ENCODE results near the gene MAB21L1. TPM values are rescaled to one million over a fixed set of nuclear protein-coding genes. Genes with fewer than 3 reads are reported as not detected.

The MAB21L1 gene
- total RNA-seq, 2 experiments from 2014 or later, result 0.06 TPM; not detected in 1

DNA sequence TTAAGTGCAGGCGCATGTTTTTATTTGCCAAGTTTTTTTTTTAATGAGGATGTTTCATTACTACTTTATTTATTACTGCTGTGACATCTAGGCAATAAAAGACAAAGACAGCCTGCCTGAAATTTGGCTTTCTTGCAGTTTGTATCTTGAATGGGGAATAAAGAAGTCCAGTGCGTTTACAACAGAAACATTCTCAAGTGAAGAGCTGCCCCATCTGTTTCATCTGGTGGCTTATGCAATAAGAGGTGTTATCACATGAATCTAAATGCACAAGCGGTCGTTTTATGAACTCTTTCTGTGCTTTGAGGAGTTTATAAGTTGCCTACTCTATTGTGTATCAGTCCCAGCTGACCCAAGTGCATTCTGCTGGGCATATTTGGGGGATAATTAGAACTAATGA, 12.6 kb upstream of the MAB21L1 start:
- H3K27me3 Mint-ChIP-seq, result no peaks in the 10 kb centered on the region
- no peak overlapping the region for H3K4me3 Mint-ChIP-seq
- no peaks in the 10 kb centered on the region for H3K9me3 Mint-ChIP-seq
- no peak for DNase-seq
- no peak overlapping the region for H3K27ac Mint-ChIP-seq
- H3K4me1 Mint-ChIP-seq, result no peaks in the 10 kb centered on the region
- H3K36me3 Mint-ChIP-seq, result no peaks in the 10 kb centered on the region

DNA sequence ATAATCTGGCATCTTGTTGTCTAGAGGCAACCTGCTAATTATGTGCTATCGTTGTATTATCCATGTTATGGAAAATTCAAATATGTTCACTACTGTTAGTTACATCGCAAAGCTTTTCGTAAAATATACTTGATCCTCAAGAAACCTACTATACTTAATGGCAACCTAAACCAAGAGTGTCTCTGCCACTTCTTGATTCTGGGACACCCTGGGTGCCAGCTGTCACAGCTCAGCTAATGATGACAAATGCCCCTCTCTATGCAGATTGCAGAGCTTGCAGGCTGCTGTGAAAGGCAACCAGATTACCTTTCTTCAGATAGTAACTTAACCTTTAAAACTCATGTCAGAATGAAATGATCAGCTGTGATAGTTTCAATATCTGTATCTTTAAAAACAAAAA, 8.9 kb upstream of the MAB21L1 start:
- Mint-ChIP-seq H3K4me1 (no peaks in the 10 kb centered on the region), H3K27ac (no peak overlapping the region)

DNA sequence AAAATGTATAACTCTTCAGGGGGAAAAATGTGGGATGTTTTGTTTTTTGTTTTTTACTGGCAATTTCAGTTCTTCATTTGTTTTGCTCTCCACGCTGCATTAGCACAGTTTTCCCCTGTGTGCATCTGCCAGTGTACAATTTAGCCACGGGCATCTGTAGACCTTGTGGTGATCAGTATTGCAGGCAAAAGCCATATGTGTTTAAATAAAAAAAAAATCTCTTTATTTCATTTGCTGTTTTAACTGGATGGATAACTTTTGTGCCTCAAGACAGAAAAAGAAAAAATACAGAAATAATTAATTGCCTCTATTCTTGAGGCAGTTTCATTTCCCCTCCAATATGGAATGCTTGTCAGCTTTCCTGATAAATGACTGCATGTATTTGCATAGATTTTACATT, 7.9 kb upstream of the MAB21L1 start:
- no peak overlapping the region for H3K4me3 Mint-ChIP-seq
- no peaks in the 10 kb centered on the region for H3K36me3 Mint-ChIP-seq
- DNase-seq, result no peak
- H3K4me1 Mint-ChIP-seq, result no peaks in the 10 kb centered on the region
- no peaks in the 10 kb centered on the region for H3K9me3 Mint-ChIP-seq
- no peak overlapping the region for H3K27ac Mint-ChIP-seq
- peaks cover 6% of the 10 kb centered on the region for H3K27me3 Mint-ChIP-seq

More for the DNA sequence above, 8.9 kb upstream of the MAB21L1 start:
- Mint-ChIP-seq H3K27me3 (peaks cover 2% of the 10 kb centered on the region), H3K36me3 (no peaks in the 10 kb centered on the region), H3K9me3 (no peaks in the 10 kb centered on the region), H3K4me3 (no peak overlapping the region)
- DNase-seq, result no peak

DNA sequence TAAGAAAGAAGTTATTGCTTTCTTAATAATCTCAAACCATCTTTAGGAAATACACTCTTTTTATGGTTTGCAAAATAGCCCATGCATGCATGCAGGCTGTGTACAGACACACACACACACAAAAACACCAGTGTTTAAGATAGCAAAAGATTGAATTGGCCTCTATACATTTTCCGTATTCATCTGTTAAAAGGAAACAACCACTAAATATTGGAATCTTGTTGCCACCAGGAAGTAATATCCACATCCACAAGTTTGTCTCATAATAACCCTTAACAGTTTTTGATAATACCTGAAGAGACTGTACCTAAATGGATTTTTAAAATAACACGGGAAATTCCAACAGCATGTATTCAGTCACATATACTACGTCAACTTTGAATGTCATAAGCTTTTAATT, 7.3 kb upstream of the MAB21L1 start:
- H3K4me3 Mint-ChIP-seq, result no peak overlapping the region
- H3K36me3 Mint-ChIP-seq, result no peaks in the 10 kb centered on the region
- no peak overlapping the region for H3K27ac Mint-ChIP-seq
- no peak for DNase-seq
- no peaks in the 10 kb centered on the region for H3K9me3 Mint-ChIP-seq
- no peaks in the 10 kb centered on the region for H3K4me1 Mint-ChIP-seq
- H3K27me3 Mint-ChIP-seq, result peaks cover 12% of the 10 kb centered on the region

DNA sequence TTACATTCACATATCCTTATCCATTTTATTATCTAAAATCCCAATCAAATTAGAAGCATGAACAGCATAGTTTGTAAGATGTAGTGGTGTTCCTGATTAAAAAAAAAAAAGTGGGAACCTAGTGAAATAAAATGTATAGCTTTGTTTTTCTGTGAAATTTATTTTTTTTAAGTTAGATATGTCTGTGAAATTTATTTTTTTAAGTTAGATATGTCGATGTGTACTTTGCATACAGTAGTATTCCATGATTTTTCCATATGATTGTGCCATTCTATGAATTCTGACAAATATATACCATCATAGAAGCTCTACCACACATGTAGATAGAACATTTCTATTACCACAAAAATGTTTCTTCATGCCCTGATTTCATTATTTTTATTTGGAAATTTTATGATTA, 6.0 kb upstream of the MAB21L1 start:
- Mint-ChIP-seq H3K4me3 (no peak overlapping the region), H3K36me3 (no peaks in the 10 kb centered on the region), H3K9me3 (no peaks in the 10 kb centered on the region), H3K27ac (no peak overlapping the region), H3K27me3 (peaks cover 24% of the 10 kb centered on the region), H3K4me1 (peaks cover 6% of the 10 kb centered on the region)
- DNase-seq, result no peak

DNA sequence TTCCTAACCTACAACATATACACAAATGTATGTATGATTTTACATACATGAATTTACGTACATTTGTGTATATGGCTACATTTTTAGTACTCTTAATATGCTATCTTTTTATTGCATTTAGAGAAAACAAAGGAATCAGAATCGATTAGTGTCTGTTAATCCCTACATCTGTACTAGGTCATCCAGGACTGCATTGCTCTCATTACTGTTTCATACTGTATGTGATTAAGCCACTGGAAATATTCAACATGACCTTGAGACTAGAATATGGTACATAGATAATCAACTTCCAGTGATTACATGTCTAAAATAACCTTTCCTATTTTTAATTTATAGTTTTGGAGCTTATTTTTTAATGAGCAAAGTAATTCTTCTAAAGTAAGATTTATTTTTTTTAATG, 5.3 kb upstream of the MAB21L1 start:
- no peak overlapping the region for H3K4me3 Mint-ChIP-seq
- DNase-seq, result no peak
- peaks cover 12% of the 10 kb centered on the region for H3K4me1 Mint-ChIP-seq
- peaks cover 32% of the 10 kb centered on the region for H3K27me3 Mint-ChIP-seq
- H3K36me3 Mint-ChIP-seq, result no peaks in the 10 kb centered on the region
- no peaks in the 10 kb centered on the region for H3K9me3 Mint-ChIP-seq
- H3K27ac Mint-ChIP-seq, result no peak overlapping the region

DNA sequence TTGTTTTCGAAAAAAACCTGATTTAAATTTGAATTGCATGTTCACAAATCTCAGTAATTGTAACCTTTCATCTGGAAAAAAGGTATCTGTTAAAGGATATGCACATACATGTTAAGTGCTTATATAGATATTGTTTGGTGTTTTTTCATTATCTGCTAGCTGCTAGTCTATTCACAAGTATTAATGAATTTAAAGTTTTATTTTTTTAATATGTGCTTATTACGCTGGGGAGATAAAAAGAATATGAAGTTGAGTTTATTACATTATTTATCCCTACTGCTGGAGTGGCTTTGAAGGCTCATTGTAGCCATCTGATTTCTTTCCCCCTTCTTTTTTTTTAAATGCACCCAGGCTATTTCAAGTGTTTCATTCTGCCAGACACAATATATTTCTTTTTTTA, 3.9 kb upstream of the MAB21L1 start:
- Mint-ChIP-seq H3K27me3 (peaks cover 46% of the 10 kb centered on the region), H3K9me3 (no peaks in the 10 kb centered on the region), H3K36me3 (no peaks in the 10 kb centered on the region), H3K4me3 (no peak overlapping the region), H3K27ac (no peak overlapping the region), H3K4me1 (peaks cover 26% of the 10 kb centered on the region)
- DNase-seq, result no peak

DNA sequence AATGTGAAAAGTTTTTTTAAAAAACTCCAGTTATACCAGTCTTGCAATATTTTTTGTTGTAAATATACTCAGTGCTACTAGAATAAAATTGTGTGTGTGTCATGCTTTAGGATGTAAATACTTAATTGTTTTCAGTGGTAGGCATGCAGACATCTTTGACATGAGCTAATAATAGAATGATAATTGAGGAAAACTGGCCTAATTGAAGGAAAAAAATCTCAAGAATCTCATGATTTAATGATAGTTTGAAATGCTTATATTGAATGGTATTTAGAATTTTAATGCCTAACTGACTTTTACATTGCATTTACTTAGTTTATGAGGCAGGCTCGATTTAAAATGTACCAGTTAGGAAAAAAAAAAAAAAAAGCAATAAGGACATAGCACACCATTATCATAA, 3.2 kb upstream of the MAB21L1 start:
- Mint-ChIP-seq H3K9me3 (no peaks in the 10 kb centered on the region), H3K36me3 (no peaks in the 10 kb centered on the region), H3K4me1 (peaks cover 33% of the 10 kb centered on the region), H3K27ac (no peak overlapping the region), H3K27me3 (peaks cover 52% of the 10 kb centered on the region), H3K4me3 (no peak overlapping the region)
- no peak for DNase-seq

DNA sequence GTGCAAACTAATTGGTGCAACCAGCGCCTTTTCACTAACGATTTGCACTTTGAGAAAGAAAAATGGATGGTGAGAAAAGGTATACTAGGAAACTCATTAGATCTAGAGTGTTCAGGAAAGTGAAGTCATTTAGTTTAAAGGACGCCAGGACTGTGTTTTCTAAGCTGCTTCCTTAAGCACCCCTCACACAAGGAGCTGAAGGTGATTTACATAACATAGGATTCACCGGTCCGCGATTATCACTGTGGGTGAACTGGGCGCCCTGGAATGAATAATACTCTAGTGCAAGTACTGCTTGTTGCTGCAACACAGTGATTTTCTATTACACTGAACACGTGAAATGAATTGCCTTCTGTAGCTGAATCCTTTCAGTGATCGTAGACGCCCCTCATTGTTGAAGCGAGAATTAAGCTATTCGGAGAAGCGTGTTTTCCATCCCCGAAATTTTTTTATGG, 2.6 kb upstream of the MAB21L1 start:
- DNase-seq, result no peak
- H3K27me3 Mint-ChIP-seq, result peaks cover 57% of the 10 kb centered on the region
- H3K36me3 Mint-ChIP-seq, result no peaks in the 10 kb centered on the region
- H3K9me3 Mint-ChIP-seq, result no peaks in the 10 kb centered on the region
- no peak overlapping the region for H3K4me3 Mint-ChIP-seq
- H3K27ac Mint-ChIP-seq, result no peak overlapping the region
- H3K4me1 Mint-ChIP-seq, result peaks cover 35% of the 10 kb centered on the region

DNA sequence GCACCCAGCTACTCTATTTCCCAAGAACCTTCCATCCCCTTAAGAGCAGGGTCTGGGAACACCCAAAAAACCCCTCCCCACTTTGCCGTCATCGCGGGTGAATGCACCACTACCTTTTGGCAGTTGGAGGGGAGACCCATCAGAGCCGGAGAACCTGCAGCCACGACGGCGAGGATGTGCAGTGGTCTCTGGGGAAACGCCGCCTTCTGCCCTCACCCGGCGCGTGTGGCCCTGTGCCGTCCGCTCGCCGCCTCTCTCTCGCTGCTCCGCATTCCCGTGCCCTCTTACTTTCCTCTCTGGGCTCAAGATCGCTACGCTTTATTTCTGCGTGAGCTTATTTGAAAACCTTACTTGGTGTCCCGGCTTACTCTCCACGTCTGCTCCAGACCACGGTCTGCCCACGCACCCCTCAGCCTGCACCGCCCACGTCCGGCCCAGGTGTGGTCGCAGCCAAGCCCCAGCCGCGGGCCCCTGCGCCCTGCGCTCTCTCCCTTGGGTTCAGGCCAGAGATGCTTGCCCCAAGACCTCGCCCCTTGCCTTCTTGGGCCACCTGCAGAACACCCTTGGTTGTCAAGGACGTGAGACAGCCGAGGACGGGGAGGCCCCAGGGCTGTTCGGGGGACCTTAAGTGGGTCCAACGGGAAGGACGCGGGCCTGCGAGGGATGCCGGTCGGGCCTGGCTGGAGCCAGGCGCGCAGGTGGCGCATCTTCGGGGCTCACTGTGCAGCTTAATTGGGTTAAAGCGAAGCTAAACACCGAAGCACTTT, 2.0 kb upstream of the MAB21L1 start:
- no peak for DNase-seq
- no peaks in the 10 kb centered on the region for H3K9me3 Mint-ChIP-seq
- H3K36me3 Mint-ChIP-seq, result no peaks in the 10 kb centered on the region
- no peak overlapping the region for H3K27ac Mint-ChIP-seq
- H3K4me3 Mint-ChIP-seq, result peak overlapping the region; percentile 42
- H3K4me1 Mint-ChIP-seq, result peaks cover 35% of the 10 kb centered on the region
- H3K27me3 Mint-ChIP-seq, result peaks cover 63% of the 10 kb centered on the region

DNA sequence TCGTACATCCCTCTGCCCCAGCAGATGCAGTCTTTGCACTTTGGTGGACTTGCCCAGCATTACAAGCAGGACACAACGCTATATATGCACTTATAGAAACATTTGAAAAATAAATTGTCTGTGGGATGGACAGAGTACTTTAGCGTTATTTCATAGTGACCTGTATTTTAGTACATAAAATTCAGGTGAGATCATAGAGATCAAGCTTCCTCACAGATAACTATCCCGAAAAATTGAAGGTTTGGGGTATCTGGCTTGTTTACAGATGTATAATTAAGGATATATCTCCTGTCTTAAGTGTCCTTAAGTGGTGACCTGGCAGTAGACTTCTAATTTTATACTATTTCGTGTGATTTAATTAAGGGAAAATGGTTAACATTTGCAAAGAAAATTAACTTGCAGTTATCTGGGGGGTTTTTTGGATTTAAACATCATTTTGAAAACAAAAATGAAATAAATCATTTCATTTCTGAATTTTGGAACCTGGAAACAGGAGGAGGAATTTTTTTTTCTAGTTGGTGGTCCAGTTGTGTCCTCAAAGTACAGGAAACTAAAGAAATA, 977 bp upstream of the MAB21L1 start:
- no peaks in the 10 kb centered on the region for H3K9me3 Mint-ChIP-seq
- H3K27ac Mint-ChIP-seq, result no peak overlapping the region
- H3K27me3 Mint-ChIP-seq, result peaks cover 69% of the 10 kb centered on the region
- DNase-seq, result no peak
- no peak overlapping the region for H3K4me3 Mint-ChIP-seq
- H3K4me1 Mint-ChIP-seq, result peaks cover 35% of the 10 kb centered on the region
- H3K36me3 Mint-ChIP-seq, result no peaks in the 10 kb centered on the region

DNA sequence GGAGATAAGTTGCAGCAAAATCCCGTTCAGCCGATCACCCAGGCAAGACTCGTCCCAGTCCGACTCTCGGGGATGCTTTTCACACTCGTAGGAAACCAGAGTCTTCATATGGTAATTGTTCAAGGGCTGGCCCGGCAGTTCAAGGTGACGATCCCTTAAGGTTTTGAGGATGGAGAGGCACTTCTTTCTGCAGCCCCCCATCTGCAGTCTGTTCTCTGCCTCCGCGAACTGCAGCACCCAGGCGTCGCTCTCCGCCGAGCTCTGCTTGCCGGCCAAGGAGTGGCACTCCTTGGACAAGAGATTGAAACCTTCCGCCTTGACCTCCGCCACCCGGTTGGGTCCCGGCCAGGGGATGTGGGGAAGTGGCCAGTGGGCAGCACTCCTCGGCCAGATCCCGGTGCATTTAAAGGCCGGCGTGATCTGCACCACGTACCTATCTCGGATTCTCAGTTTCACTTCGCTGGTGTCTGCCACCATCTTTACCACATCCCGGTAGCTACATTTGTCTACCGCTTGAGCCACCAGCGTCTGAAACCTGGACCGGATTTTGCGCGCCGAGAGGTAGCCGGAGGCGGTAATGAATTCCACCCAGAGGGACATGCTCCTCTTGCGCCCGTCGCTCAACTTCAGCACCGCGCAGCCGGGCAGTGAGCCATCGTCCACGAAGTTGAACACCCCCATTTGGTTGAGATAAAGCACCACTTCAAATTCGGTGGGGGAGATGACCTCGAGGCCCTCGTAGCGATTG, 1.1 kb downstream of the MAB21L1 start:
- Mint-ChIP-seq H3K4me1 (peaks cover 47% of the 10 kb centered on the region), H3K4me3 (peak overlapping the region; percentile 83), H3K27ac (no peak overlapping the region), H3K27me3 (peaks cover 88% of the 10 kb centered on the region), H3K9me3 (peaks cover 8% of the 10 kb centered on the region), H3K36me3 (peaks cover 6% of the 10 kb centered on the region)
- DNase-seq, result peak; percentile 18

DNA sequence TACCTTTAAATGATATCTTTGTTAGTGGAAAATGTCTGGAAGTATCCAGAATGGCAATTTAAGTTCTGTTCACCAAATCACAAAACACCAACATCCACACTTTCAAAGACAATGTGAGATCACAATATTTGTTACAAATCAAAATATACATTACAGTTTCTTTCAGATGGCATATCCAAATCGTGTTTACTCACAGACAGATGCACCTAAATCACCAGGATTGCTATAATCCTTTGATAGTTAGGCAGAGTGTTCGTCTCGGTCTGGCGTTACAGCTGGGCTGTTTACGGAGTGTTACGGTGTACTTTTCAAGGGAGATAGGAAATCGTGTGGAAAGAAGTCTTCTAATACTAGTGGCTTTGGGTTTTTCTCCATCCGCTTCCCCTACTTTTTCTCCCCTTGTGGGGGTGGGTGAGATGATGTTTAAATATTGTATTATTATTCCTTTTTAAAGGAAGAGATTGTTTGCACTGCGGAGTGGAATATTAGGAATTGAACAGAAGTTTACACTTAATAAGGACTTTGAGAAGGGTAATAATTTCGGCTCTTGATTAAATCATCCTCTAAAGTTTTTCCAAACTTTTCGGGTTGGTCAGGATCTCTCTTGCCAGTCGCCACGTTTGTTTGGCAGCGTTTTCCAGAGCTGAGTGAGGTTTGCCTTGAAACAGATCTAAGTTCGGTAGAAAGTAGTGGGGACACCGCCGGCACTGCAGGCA, 1.8 kb downstream of the MAB21L1 start:
- Mint-ChIP-seq H3K27ac (no peak overlapping the region), H3K36me3 (peaks cover 9% of the 10 kb centered on the region), H3K4me3 (peak overlapping the region; percentile 83), H3K27me3 (peaks cover 91% of the 10 kb centered on the region), H3K9me3 (peaks cover 14% of the 10 kb centered on the region), H3K4me1 (peaks cover 48% of the 10 kb centered on the region)
- no peak for DNase-seq

DNA sequence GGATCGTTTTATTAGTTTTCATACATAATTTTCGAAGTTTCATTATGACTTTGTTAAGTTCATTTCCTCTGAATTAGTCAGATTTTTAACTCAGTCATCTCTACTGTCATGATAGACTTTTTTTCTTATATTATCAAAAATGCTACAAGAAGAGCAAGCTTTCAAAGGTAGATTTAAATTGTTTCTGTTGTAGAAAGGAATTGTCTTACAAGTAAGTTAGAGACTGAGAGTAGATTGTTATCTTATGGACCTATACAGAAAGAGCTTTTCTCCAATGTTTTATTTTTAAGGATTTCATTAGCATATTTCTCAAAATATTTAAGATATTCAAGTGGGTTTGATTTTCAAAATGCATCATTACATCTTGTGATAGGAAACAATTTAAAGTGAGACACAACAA, 2.7 kb downstream of the MAB21L1 start:
- no peak for DNase-seq
- Mint-ChIP-seq H3K9me3 (peaks cover 14% of the 10 kb centered on the region), H3K4me3 (no peak overlapping the region), H3K27me3 (peaks cover 92% of the 10 kb centered on the region), H3K4me1 (peaks cover 48% of the 10 kb centered on the region), H3K36me3 (peaks cover 9% of the 10 kb centered on the region), H3K27ac (no peak overlapping the region)

DNA sequence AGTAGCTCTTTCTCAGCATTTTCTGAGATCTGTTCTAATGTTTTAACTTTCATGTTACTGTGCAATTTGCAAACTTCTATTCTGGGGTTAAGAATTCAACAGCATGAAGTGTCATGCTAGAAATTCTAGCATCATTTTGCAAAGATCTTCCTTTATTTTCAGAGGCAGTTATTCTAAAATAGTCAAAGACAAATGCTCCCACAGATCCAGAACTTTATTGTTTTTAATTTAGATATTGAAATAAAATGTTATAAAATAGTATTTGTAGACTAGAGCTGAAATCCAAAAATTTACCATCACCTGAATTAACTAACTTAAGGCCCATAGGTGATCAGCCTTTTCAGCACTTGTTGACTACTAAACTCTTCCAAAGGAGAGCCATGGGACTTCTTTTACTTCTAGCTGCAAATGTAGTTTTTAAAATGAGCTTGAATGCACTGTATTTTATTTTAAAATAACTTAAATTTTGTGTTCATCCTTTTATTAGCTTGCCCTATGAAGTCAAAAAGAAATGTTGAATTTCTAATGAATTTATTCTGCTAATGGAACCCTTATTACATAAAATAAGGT, 3.2 kb downstream of the MAB21L1 start:
- Mint-ChIP-seq H3K9me3 (peaks cover 14% of the 10 kb centered on the region), H3K4me3 (no peak overlapping the region), H3K4me1 (peaks cover 47% of the 10 kb centered on the region), H3K27me3 (peaks cover 92% of the 10 kb centered on the region), H3K36me3 (peaks cover 9% of the 10 kb centered on the region), H3K27ac (no peak overlapping the region)
- no peak for DNase-seq

Measured in activated naive CD8-positive, alpha-beta T cell treated with anti-CD3 and anti-CD28 coated beads for 36 hours (primary cell).